Measurements from ENCODE around the gene GJA9.
"Not testable (repeated sequence)": the region's sequence is repeated elsewhere in the genome, so short reads cannot be mapped to it uniquely, and the experiment has no call there.

The GJA9 gene

DNA sequence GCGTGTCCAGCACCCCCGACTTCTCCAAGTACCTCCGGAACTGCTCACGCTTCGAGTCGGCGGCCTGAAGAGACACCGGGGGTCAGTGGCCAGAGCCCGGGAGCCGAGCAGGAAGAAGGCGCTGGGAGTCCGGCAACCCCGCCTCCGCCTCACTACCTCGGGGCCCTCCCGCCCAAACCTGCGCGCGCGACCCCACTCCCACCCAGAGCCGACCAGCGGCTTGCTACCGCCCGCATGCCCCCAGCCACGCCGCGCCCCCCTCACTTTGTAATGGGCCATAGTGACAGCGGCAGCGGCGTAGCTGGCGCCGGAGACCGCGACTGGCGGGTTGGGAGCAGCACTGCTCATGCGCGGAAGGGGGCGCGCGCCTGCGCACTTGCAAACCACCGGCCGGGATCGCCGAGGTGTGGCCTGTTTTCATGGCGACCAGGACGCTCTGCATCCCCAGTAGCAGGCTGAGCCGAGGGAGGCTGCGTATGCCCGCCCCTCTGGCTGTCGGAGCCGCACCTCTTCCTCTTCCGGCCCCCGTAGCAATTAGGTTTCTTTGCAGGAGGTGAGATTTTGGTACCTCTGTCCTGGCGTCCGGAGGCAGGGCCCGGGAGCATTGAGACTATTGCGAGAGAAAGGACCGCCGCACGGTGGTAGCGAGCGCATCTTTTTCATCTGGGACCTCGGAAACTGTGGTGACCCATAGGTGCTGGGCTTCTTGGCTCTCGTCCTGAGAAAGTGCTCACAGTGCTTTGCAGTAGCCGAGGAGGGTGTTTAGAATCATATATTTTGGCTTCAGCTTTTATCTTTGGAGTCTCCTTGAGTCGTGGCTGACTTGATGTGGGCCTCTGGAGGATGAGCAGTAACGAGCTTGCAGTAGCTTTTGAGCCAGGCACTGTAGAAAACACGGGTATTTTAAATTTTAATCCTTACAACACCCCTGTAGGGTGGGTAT is 8.1 kb downstream of the GJA9 start, which contains the start of gene MYCBP:
MYCBP (minus strand) TSS at position 322 of the 943 bp plus-strand sequence; CDS start at position 279, 43 bp downstream.
- DNase-seq = peak; percentile 100

DNA sequence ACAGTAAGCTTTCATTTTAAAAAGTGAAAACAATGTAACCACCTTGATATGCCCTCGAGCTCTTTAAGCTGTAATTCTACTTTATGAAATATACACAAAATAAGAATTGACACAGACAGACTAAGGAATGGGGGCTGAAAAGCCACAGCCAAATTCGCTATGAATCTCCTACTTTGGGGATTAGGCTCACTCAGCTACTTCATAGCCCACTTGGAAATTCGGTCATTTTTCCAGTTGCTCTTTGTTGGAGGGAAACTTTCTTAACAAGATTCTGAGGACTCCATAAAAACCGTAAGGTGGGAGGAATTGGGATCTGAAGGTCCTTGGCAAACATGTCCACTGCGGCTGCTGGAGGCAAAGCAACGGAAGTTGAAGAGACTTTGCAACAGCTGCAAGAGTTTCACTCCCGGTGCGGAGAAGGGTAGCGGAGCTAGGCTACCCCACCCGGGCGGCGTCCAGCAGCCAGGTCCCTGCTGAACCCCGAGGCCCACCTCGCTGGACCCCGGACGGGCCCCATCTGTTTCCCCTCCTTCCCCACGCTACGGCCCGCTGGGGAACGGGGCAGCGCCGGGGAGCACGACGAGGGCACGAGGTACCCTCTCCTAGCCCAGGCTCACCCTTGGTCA is 8.9 kb downstream of the GJA9 start:
- peak; percentile 90 for DNase-seq

DNA sequence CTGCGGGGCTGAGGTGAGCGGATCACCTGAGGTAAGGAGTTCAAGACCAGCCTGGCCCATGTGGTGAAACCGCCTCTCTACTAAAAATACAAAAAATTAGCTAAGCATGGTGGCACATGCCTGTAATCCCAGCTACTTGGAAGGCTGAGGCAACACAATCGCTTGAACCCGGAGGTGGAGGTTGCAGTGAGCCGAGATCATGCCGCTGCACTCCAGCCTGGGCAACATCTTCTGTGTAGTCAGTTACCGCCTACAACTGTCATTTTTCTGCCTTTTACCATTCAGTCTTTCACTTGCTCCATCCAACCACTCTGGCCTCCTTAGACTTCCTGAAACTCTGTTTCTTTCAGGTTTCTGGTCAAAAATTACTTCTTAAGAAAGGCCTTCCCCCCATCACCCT is 10.4 kb downstream of the GJA9 start:
- DNase-seq = no peak

DNA sequence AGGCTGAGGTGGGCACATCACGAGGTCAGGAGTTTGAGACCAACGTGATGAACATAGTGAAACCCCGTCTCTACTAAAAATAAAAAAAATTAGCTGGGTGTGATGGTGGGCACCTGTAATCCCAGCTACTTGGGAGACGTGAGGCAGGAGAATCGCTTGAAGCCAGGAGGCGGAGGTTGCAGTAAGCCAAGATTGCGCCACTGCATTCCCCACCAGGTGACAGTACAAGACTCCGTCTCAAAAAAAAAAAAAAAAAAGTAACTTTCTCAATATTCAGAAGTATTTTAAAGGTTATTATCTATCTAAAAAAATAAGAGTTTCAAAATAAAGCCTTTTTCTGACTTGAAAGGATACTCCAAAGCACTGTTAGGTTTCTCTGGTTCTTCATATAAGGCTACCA is 14.2 kb downstream of the GJA9 start:
- no peak for DNase-seq

DNA sequence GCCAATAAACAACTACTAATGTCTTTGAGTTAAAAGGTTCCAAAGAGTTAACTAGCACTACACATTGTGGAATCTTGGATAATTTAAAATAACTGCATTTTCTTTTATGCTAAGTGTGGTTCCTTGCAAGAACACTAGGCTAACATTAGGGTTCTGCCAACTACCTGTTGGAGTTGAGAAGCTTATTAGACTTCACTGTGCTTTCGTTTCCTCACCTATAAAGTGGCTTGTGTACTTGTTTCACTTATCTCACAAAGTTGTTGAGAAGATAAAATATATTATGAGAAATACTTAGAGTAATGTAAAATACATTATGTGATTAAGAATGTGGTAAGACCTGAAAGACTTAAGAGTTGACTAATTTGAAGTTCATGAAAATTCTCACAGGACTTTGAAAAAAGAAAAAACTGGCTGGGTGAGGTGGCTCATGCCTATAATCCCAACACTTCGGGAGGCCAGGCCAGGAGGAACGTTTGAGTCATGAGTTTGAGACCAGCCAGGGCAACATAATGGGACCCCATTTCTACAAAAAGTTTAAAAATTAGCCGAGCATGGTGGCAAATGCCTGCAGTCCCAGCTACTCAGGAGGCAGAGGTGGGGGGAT is 16.2 kb downstream of the GJA9 start:
- no peak for DNase-seq

DNA sequence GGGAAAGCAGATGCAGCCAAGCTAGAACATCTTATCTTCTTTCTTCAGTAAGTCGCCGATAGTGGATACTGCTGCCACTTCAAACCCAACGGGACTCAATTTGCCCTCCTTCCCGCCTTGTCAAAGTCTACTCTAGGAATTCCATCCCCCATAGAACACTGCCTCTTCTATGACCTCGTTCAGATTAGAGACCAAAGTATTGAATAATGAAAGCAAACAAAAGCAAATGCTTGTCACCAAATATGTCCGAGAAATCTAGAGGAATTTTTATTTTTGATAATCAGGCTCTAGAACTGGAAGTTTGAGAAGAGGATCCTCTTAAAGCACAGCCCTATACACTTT is 21.0 kb downstream of the GJA9 start:
- peak; percentile 100 for DNase-seq

DNA sequence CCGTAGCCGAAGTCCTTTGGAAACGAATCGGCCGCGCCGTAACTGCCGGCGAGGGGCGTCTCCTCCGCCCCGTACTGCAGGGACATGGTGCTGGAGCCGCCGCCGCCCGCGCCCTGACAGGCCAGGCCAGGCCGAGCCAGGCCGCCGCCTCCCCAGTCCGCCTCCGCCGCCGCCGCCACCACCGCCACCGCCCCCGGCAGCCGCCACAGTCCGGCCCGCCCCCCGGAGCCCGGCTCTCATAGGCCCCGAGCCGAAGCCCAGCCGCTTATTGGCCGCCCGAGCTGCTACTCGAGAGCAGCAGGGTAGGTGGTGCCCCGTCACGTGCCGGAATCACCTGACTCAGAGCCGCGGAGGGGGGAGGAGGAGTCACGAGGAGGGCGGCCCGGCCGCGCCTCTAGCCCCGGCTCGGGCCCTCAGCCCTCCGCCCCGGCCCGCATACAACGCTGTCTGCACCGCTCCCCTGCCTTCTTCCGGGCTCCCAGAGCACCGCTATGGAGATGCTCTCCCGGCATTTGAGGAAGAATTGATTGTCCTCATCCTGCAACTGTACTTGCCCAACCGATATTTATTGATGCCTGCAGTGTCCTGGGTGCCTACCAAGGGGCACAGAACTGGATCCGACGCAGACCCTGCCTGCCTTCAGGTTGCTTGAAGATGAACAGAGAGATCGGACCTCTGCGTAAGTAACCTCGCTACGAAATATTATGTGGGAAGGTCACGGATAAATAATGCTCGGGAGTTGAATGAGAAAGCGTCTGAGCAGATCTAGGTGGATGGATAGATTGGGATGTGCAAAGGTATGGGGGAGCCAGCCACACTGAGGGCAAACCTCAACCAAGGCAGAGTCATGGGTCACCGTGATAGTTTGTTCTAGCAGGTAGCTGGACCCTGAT is 21.6 kb downstream of the GJA9 start, which contains the start of gene RRAGC:
RRAGC (minus strand) TSS at position 212 of the 893 bp plus-strand sequence; CDS start at position 86, 126 bp downstream.
- DNase-seq = peak; percentile 100

DNA sequence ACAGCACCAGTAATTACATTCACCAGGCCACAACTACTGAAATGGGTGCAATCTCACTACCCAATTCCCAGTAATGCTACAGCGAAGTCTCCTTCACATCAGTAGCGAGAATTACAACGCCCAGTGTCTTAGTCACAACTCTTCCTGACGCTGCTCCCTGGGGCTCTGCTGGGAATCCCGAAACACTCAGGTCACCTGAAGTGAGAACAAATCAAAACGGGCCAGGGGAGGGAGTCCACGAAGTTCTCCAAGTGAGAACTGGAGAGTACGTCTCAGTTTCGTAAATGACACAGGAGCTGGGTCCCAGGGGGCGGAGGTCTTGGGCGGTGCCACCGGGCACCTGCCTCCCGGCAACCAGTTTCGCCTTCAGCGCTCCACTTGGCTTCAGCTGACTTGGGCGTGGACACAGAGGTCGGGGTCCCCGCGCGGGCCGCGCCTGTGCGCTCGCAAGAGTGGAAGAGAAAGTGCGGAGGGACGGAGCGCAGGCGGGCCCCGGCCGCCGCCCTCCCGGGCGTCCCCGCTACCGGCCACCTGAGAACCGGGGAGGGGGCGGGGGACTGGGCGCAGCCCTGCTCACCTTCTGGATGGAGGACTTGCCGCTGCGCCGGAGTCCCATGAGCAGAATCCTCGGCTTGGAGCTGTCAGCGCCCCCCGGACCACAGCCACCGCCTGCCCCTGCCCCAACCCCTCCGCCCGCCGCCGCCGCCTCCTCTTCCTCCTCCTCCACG is 22.4 kb downstream of the GJA9 start:
- peak; percentile 99 for DNase-seq

DNA sequence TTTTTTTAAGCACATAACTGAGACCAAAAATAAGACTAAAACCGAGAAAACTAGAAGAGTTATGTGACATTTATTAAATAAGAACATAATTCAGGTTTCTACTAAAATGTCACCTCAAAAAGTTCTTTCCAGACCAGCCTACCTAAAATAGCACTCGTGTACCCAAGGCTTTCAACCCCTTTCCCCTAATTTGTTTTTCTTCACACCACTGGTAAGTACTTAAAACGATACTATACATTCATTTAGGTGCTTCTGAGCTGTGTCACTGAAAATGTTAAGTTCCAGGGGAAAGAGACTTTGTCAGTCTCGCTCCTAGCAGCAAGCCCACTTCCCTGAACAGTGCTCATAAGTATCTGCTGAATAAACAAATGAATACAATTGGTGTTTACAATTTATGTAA is 28.6 kb downstream of the GJA9 start:
- DNase-seq = peak; percentile 81

DNA sequence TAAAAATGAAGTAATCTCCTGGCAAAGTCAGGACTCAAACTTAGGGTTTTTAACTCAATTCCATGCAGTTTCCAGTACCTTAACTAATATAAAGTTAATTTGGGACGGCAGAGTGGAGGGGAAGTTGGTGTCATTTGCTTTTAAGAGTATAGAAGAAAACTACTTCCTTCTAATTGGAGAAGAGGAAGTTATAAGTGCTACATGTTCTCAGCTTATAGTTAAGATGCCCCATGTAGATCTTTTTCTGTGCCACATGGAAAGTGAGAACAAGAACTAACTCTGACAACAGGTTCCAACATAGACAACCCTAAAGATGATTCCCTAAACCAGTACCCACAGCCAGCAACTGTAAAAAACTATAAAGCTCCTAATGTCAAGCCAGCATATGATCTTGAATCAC is 33.3 kb downstream of the GJA9 start:
- no peak for DNase-seq

DNA sequence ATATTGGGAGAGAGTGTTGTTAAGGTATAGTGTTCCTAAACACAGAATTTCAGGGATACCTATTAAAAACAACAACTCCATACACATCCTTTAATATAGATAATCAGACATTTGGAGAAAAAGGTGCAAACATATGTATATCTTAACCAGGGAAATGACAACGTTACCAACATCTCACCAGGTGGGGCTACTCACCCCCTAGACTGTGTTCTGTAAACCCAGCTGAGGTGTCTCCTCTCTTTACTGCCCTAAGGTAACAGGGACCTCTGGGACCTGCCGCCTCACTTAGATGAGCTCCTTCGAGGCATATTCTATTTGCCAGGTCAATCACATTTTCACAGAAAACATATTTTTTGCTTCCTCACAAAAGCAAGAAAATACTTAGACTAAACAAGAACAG is 35.2 kb downstream of the GJA9 start:
- no peak for DNase-seq

DNA sequence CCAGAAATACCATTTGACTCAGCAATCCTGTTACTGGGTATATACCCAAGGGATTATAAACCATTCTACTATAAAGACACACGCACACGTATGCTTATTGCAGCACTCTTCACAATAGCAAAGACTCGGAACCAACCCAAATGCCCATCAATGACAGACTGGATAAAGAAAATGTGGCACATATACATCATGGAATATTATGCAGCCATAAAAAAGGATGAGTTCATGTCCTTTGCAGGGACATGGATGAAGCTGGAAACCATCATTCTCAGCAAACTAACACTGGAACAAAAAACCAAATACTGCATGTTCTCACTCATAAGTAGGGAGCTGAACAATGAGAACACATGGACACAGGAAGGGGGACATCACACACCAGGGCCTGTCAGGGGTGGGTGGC is 36.3 kb downstream of the GJA9 start:
- DNase-seq = not testable (repeated sequence)

DNA sequence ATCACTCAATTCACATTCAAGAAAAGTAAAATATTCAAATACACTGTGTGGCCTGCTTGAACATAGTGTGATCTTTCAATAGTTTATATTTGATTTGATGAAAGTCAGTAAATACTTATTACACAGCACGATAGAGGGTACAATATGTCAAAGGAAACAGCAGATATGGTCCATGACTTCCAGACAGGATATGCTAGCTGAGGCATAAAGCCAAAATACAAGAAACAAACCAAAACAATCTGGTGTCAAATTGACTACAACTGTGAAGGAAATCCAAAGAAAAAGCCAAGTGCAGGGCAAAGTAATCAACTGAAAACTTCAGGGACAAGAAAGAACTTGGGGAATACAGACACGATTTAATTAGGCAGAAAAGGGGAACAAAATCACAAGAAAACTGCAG is 41.1 kb downstream of the GJA9 start:
- DNase-seq = no peak

DNA sequence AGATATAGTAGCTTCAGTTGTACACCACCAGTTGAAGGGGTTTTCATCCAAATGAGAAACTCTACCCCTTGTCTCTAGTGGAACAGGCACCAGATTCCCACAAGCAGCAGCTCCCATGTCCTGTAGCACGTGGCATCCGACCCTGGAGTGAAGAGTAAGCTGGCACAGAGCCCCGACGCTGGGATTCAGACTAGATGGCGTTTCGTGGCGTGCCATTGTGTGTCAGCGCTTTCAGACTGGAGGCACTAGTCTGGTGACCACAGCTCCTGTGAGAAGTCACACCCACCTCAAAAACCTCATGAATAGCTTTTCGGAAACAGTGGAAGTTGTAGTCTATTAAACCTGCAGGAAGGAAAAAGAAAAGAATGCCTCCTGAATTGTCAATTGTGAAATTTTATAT is 42.0 kb downstream of the GJA9 start:
- DNase-seq = no peak

DNA sequence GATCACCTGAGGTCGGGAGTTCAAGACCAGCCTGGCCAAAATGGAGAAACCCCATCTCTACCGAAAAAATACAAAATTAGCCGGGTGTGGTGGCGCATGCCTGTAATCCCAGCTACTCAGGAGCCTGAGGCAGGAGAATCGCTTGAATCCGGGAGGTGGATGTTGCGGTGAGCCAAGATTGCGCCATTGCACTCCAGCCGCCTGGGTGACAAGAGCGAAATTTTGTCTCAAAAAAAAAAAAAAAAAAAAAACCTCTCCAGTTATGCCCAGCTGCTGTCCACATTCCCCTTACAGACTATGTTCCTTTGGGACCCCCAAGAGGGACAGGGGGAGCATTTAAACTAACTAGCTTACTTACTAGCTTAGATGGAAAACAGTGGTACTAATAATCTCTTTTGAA is 45.1 kb downstream of the GJA9 start:
- DNase-seq = not testable (repeated sequence)

DNA sequence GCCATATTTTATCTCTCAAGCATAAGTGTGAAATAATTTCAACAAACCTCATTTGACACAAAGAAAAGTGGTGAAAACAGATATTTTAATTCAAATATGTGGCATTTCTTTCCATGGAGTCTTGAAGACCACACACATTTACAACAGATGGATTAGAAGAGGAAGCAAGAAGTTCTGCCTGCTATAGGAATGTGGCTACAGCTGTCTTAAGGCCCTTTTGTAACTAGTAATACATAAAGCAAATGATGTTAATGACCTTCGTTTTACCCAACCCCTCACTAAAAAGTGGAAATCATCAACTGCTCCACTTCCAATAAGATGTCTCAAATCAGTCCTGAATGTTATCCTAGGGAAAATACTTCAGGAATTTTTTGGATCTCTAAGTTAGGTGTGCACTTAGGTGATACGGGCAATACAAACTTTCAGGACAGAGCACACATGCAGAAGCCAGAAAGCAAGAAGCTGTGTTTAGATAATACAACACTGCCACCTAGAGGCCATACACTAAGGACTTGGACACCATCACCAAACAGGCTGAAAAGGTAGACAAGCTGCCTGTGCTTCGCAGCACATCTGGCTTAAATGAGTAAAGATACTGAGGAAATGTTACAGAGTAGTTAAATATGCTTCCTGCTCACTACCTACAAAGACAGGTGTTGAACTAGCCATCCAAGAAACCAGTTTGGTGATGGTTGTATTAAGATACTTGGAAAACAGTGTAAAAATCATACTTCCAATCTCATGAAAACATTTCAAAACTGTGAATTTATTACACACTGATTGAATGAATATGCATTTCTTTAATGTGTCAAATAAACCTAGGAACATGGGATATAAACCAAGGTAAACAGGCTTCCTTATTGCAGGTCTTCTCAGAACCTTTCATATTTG is 46.2 kb downstream of the GJA9 start:
- DNase-seq = peak; percentile 100

DNA sequence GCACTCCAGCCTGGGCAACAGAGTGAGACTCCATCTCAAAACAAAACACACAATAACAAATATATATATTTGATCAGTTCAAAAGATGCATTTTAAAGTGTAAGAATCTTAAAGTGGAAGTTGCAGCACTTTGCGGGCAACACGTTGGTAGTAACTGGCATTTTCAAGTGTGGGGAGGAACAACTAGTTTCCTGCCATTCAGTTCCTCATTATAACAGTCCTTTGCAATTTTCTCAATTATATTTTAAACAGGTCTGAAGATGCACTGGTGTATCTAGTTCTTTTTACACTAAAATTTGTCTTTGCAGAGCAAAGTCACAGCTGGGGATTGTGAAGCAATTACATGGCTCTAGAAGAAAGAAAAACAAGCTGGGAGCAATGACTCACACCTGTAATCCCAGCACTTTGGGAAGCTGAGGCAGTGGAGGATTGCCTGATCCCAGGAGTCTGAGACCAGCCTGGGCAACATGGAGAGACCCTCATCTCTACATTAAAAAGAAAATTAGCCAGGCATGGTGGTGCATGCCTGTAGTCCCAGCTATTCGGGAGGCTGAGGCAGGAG is 47.1 kb downstream of the GJA9 start:
- no peak for DNase-seq

DNA sequence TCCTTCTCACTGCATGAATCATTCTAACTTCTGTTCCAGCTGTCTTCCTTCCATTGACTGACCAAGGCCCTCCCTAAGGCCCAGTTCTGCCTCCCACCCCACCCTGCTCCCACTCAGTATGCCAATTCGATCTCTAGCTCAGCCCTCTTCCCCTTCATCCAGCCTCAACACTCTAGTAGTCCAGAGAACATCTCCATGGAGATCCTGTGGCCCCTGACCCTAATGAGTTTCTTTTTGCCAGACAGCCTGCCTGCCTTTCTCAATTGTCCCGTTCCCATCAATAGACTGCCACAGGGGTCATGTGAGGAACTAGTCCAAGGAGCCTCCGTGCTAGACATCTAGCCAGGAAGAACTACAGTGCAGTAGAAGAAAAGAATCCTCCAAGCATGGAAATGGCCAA is 48.2 kb downstream of the GJA9 start:
- no peak for DNase-seq

DNA sequence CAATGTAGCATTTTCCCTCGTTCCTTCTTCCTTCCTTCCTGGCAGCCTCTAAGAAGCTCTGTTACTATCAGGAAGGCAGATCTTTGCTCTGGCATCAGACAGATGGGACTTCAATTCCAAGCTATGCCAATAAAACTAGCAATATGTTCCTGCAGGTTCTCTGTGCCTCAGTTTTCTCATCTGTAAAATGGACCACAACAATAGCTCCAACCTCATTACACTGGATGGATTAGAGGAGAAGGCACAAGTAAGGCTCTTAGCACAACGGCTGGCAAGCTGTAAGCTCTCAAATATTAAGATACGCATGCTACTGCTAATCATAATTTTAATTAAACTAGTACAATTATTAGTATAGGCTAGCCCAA is 49.0 kb downstream of the GJA9 start:
- no peak for DNase-seq

DNA sequence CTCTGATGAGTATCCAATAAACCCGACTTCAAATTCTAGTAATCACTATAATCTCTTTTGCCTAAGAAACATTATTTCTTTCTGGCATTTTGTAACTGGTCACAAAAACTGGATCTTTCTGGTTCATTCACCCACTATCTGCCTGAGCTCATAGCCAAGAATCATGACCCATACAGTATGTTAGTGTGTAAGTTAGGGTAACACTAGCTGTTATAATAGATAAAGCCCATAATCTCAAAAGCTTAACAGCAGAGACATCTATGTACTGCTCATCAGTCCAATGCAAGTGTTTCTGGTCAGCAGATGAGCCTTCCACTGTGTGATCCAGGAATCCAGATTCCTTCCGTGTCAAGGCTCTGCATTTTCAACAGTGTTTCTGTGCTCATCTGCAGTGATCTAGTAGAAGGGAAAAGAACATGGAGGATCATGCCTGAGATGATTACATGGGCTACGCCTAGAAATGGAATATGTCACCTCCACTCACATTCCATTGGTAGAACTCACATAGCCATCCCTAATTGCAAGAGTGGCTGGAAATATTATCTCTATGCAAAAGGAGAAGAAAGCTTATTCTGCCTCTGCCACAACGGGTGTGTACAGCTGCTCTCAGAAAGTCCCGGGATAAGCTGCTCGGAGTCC is 49.5 kb downstream of the GJA9 start:
- DNase-seq = no peak
